WTC11 (cell line): ENCODE results near the gene SEMA6D. TPM values are rescaled to one million over a fixed set of nuclear protein-coding genes. Genes with fewer than 3 reads are reported as not detected.

ENCODE experiments used
- ATAC-seq: fragments of 200-7000 bp; cut with Tn5 transposase; 2 replicates; pipeline ENCODE4 v1.10.0; 2021; ENCODE audit warnings: mild to moderate bottlenecking, moderate library complexity
- CTCF ChIA-PET: fragments of 300-600 bp; sonication (Branson Sonifier 250); formaldehyde crosslinking; loops from one replicate; lab custom pipeline; 2021; ENCODE audit warnings: antibody characterized with exemption; lab: Charles Lee
- POLR2A ChIA-PET: fragments of 350-600 bp; sonication (Branson Sonifier 250); formaldehyde crosslinking; loops from one replicate; lab custom pipeline; 2021; ENCODE audit warnings: antibody characterized with exemption; lab: Charles Lee
- DNase-seq: peaks from one replicate; pipeline ENCODE4 v3.0.0; 2021; ENCODE audit warnings: low spot score
- H3K27ac Mint-ChIP-seq: 2 replicates; pipeline ENCODE4 v1.8.0; 2021; ENCODE audit warnings: mixed read lengths
- H3K27me3 Mint-ChIP-seq: 2 replicates; pipeline ENCODE4 v1.8.0; 2021; ENCODE audit warnings: low read depth, mild to moderate bottlenecking, moderate library complexity, mixed read lengths
- H3K36me3 Mint-ChIP-seq: 2 replicates; pipeline ENCODE4 v1.8.0; 2021; ENCODE audit warnings: mixed read lengths
- H3K4me1 Mint-ChIP-seq: 2 replicates; pipeline ENCODE4 v1.8.0; 2022; ENCODE audit warnings: mixed read lengths
- H3K4me3 Mint-ChIP-seq: 2 replicates; pipeline ENCODE4 v1.8.0; 2021; ENCODE audit warnings: mild to moderate bottlenecking, moderate library complexity, mixed read lengths
- H3K9me3 Mint-ChIP-seq: 2 replicates; pipeline ENCODE4 v1.8.0; 2021; ENCODE audit warnings: mixed read lengths
- AR ChIP-seq: fragments of 250-450 bp; sonication (Bioruptor Pico); IDR thresholded peaks from 2 replicates; pipeline ENCODE4 v1.9.0; 2021; ENCODE audit warnings: mild to moderate bottlenecking
- ATF3 ChIP-seq: sonication (generic); formaldehyde crosslinking; conservative IDR thresholded peaks from 2 replicates; pipeline ENCODE4 v1.8.1; 2022; ENCODE audit warnings: mild to moderate bottlenecking, missing genetic modification reagents
- ELF4 ChIP-seq: sonication (generic); formaldehyde crosslinking; IDR thresholded peaks from 2 replicates; pipeline ENCODE4 v1.8.1; 2022; ENCODE audit warnings: low read depth, mild to moderate bottlenecking, moderate library complexity, missing genetic modification reagents
- ESRRA ChIP-seq: sonication (generic); formaldehyde crosslinking; IDR thresholded peaks from 2 replicates; pipeline ENCODE4 v1.8.1; 2022; ENCODE audit warnings: mild to moderate bottlenecking, missing genetic modification reagents, borderline replicate concordance
- ETV6 ChIP-seq: sonication (generic); formaldehyde crosslinking; IDR thresholded peaks from 2 replicates; pipeline ENCODE4 v1.8.1; 2022; ENCODE audit warnings: mild to moderate bottlenecking, missing genetic modification reagents
- GABPB1 ChIP-seq: sonication (generic); formaldehyde crosslinking; IDR thresholded peaks from 2 replicates; pipeline ENCODE4 v1.8.1; 2023; ENCODE audit warnings: mild to moderate bottlenecking, missing genetic modification reagents
- GRHL2 ChIP-seq: fragments of 250-450 bp; sonication (Bioruptor Pico); IDR thresholded peaks from 2 replicates; pipeline ENCODE4 v1.8.0; 2022; ENCODE audit warnings: mild to moderate bottlenecking, moderate library complexity; ENCODE audit not compliant: insufficient replicate concordance, severe bottlenecking
- MAX ChIP-seq: sonication (generic); formaldehyde crosslinking; IDR thresholded peaks from 2 replicates; pipeline ENCODE4 v1.8.0; 2022; ENCODE audit warnings: mild to moderate bottlenecking, missing genetic modification reagents
- NR1H2 ChIP-seq: sonication (generic); formaldehyde crosslinking; IDR thresholded peaks from 2 replicates; pipeline ENCODE4 v1.9.0; 2021; ENCODE audit warnings: mild to moderate bottlenecking, moderate library complexity, missing genetic modification reagents
- PREB ChIP-seq: sonication (generic); formaldehyde crosslinking; IDR thresholded peaks from 2 replicates; pipeline ENCODE4 v1.8.1; 2022; ENCODE audit warnings: mild to moderate bottlenecking, missing genetic modification reagents, moderate library complexity, borderline replicate concordance
- TEAD4 ChIP-seq: sonication (generic); formaldehyde crosslinking; IDR thresholded peaks from 2 replicates; pipeline ENCODE4 v1.8.0; 2022; ENCODE audit warnings: mild to moderate bottlenecking, missing genetic modification reagents
- ZNF121 ChIP-seq: sonication (generic); formaldehyde crosslinking; IDR thresholded peaks from 2 replicates; pipeline ENCODE4 v1.8.0; 2023; ENCODE audit warnings: missing genetic modification reagents
- ZNF138 ChIP-seq: sonication (generic); formaldehyde crosslinking; conservative IDR thresholded peaks from 2 replicates; pipeline ENCODE4 v1.8.1; 2022; ENCODE audit warnings: mild to moderate bottlenecking, moderate library complexity, missing genetic modification reagents
- ZNF232 ChIP-seq: sonication (generic); formaldehyde crosslinking; IDR thresholded peaks from 2 replicates; pipeline ENCODE4 v1.8.0; 2022; ENCODE audit warnings: mild to moderate bottlenecking, missing genetic modification reagents
- ZNF423 ChIP-seq: fragments of 250-450 bp; sonication (Bioruptor Pico); IDR thresholded peaks from 2 replicates; pipeline ENCODE4 v2.1.2; 2022; ENCODE audit warnings: mild to moderate bottlenecking, moderate library complexity
- total RNA-seq: library from RNA; stranded (reverse); gene quantifications from 3 replicates; pipeline ENCODE4 v1.2.3, GENCODE V29; 2021
- TF ChIP-seq, protein P1 (sequence below): sonication (generic); formaldehyde crosslinking; IDR thresholded peaks from 2 replicates; pipeline ENCODE4 v1.8.0; 2023; ENCODE audit warnings: missing genetic modification reagents, mild to moderate bottlenecking, borderline replicate concordance
- TF ChIP-seq, protein P2 (sequence below): sonication (generic); formaldehyde crosslinking; IDR thresholded peaks from 2 replicates; pipeline ENCODE4 v1.8.1; 2023; ENCODE audit warnings: mild to moderate bottlenecking, missing genetic modification reagents

SEMA6D gene
- total RNA-seq, 1 experiment from 2014 or later, result 2.6 TPM

DNA sequence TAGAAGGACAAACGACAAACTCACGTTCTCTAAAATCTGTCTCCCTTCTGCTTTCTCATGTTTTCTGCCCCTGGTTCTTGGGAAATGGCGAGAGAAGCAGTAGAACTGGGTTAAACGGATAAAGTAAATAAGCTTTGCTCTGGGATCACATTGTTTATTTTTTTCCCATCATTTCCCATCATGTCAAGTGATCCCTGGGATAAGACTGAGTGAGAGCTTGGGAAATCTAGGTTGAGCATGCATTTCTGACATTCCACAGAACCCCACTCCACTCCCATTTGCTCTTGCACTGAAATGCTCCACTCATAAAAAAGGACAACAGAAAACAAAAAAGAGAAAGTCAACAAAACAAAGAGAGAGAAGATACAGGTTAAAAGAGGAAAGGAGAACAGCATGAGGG is 69.1 kb downstream of the SEMA6D start (continued):
- TF ChIP-seq PREB (CRISPR knock-in tag), result no peak
- no peak for TF ChIP-seq ZNF138 (CRISPR knock-in tag)
- no peak for TF ChIP-seq ETV6

DNA sequence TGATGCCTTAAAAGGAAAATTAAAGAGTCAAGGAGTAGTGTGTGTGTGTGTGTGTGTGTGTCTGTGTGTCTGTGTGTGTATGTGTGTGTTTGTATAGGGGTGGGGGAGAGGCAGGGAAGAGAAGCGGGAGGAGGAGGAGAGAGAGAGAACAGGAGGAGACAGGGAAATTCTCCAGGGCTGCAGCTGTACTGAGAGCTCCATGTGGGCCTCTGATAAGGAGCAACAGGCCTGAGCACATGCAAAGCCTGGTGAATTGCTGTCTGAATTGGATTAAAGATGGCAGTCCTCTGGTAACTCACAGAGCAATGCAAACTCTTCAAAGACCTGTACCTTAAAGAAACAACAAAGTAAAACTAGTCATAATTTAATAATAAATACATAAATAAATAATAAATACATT is 70.6 kb downstream of the SEMA6D start:
- Mint-ChIP-seq H3K36me3 (no peaks in the 10 kb centered on the region), H3K27me3 (no peaks in the 10 kb centered on the region), H3K27ac (no peak overlapping the region), H3K4me1 (peaks cover 16% of the 10 kb centered on the region), H3K9me3 (no peaks in the 10 kb centered on the region), H3K4me3 (no peak overlapping the region)
- ChIA-PET POLR2A (interaction anchor here (1.1 kb wide), 1 partner anchor 71 kb away, joined by 3 read pairs; the partner anchor contains the start of gene SEMA6D), CTCF (no interaction called here)
- TF ChIP-seq TEAD4 (no peak), GABPB1 (no peak), ATF3 (CRISPR knock-in tag) (no peak), ZNF423 (CRISPR knock-in tag) (no peak), ELF4 (CRISPR knock-in tag) (no peak), MAX (CRISPR knock-in tag) (no peak), GRHL2 (no peak)
- TF ChIP-seq, protein P1, sequence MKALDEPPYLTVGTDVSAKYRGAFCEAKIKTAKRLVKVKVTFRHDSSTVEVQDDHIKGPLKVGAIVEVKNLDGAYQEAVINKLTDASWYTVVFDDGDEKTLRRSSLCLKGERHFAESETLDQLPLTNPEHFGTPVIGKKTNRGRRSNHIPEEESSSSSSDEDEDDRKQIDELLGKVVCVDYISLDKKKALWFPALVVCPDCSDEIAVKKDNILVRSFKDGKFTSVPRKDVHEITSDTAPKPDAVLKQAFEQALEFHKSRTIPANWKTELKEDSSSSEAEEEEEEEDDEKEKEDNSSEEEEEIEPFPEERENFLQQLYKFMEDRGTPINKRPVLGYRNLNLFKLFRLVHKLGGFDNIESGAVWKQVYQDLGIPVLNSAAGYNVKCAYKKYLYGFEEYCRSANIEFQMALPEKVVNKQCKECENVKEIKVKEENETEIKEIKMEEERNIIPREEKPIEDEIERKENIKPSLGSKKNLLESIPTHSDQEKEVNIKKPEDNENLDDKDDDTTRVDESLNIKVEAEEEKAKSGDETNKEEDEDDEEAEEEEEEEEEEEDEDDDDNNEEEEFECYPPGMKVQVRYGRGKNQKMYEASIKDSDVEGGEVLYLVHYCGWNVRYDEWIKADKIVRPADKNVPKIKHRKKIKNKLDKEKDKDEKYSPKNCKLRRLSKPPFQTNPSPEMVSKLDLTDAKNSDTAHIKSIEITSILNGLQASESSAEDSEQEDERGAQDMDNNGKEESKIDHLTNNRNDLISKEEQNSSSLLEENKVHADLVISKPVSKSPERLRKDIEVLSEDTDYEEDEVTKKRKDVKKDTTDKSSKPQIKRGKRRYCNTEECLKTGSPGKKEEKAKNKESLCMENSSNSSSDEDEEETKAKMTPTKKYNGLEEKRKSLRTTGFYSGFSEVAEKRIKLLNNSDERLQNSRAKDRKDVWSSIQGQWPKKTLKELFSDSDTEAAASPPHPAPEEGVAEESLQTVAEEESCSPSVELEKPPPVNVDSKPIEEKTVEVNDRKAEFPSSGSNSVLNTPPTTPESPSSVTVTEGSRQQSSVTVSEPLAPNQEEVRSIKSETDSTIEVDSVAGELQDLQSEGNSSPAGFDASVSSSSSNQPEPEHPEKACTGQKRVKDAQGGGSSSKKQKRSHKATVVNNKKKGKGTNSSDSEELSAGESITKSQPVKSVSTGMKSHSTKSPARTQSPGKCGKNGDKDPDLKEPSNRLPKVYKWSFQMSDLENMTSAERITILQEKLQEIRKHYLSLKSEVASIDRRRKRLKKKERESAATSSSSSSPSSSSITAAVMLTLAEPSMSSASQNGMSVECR (CRISPR knock-in tag), result no peak
- ATAC-seq, result no peak
- DNase-seq, result no peak

DNA sequence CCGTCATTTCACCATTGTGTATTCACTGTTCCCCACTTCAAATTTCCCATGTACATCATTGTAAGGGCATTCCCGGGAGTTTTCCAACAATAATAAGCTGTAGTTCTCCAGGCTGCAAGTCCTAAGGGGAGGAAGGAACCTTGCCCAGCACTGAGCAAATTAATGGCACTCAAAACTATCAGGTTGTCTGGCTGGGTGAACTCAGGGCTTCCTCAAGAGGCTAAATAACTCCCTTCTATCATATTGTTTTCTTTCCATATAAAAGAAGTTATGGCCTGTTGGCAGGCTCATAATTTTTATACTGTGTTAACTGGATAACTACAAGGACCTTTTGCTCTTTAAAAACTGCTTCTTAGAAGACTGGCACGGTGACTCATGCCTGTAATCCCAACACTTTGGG is 71.4 kb downstream of the SEMA6D start:
- Mint-ChIP-seq H3K27ac (no peak overlapping the region), H3K36me3 (no peaks in the 10 kb centered on the region), H3K4me1 (peaks cover 16% of the 10 kb centered on the region), H3K9me3 (no peaks in the 10 kb centered on the region), H3K27me3 (no peaks in the 10 kb centered on the region), H3K4me3 (no peak overlapping the region)
- no peak for DNase-seq
- TF ChIP-seq, protein P2, sequence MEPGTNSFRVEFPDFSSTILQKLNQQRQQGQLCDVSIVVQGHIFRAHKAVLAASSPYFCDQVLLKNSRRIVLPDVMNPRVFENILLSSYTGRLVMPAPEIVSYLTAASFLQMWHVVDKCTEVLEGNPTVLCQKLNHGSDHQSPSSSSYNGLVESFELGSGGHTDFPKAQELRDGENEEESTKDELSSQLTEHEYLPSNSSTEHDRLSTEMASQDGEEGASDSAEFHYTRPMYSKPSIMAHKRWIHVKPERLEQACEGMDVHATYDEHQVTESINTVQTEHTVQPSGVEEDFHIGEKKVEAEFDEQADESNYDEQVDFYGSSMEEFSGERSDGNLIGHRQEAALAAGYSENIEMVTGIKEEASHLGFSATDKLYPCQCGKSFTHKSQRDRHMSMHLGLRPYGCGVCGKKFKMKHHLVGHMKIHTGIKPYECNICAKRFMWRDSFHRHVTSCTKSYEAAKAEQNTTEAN (CRISPR knock-in tag), result no peak
- TF ChIP-seq NR1H2 (CRISPR knock-in tag), result no peak
- no peak for TF ChIP-seq AR (CRISPR knock-in tag)
- TF ChIP-seq ESRRA, result no peak
- no peak for TF ChIP-seq ZNF232 (CRISPR knock-in tag)
- no peak for TF ChIP-seq GRHL2
- TF ChIP-seq ATF3 (CRISPR knock-in tag), result no peak
- TF ChIP-seq ZNF121 (CRISPR knock-in tag), result no peak
- no peak for TF ChIP-seq GABPB1
- ATAC-seq, result no peak
- POLR2A ChIA-PET, result interaction anchor here (1.1 kb wide), 1 partner anchor 72 kb away, joined by 3 read pairs; the partner anchor contains the start of gene SEMA6D
- CTCF ChIA-PET, result no interaction called here
